ENCODE results near the gene MEF2A.
"Not testable (repeated sequence)": the region's sequence is repeated elsewhere in the genome, so short reads cannot be mapped to it uniquely, and the experiment has no call there.

Gene MEF2A

GRCh38 chr15:99565299-99566156 is at the start of gene MEF2A:
Gene MEF2A, plus strand, starts transcription at chr15:99565984. Its CDS starts 67,136 bp downstream, at chr15:99633120.
- peak; percentile 87 for DNase-seq

- DNase-seq: no peak
These were observed 47.6 kb upstream of the MEF2A start for GRCh38 chr15:99518191-99518590.

GRCh38 chr15:99519366-99519765 is 46.4 kb upstream of the MEF2A start:
- DNase-seq: not testable (repeated sequence)

GRCh38 chr15:99522288-99522687 is 43.5 kb upstream of the MEF2A start:
- no peak for DNase-seq

- no peak for DNase-seq
These were observed 39.6 kb upstream of the MEF2A start for GRCh38 chr15:99526176-99526575.

GRCh38 chr15:99526671-99527070 is 39.1 kb upstream of the MEF2A start:
- DNase-seq: no peak

GRCh38 chr15:99536422-99537040 is 29.3 kb upstream of the MEF2A start:
- DNase-seq: no peak

- no peak for DNase-seq
These were observed 28.4 kb upstream of the MEF2A start for GRCh38 chr15:99537344-99537743.

- no peak for DNase-seq
These were observed 27.5 kb upstream of the MEF2A start for GRCh38 chr15:99538261-99538660.

GRCh38 chr15:99542828-99543227 is 23.0 kb upstream of the MEF2A start:
- no peak for DNase-seq

- DNase-seq: no peak
These were observed 20.2 kb upstream of the MEF2A start for GRCh38 chr15:99545605-99546004.

- no peak for DNase-seq
These were observed 19.2 kb upstream of the MEF2A start for GRCh38 chr15:99546441-99547100.

GRCh38 chr15:99547517-99547916 is 18.3 kb upstream of the MEF2A start:
- no peak for DNase-seq

- no peak for DNase-seq
These were observed 15.7 kb upstream of the MEF2A start for GRCh38 chr15:99550077-99550476.

GRCh38 chr15:99552111-99552510 is 13.7 kb upstream of the MEF2A start:
- DNase-seq: no peak

GRCh38 chr15:99554880-99555488 is 10.8 kb upstream of the MEF2A start:
- DNase-seq: no peak

- peak; percentile 67 for DNase-seq
These were observed 9.8 kb upstream of the MEF2A start for GRCh38 chr15:99556011-99556410.

- DNase-seq: no peak
These were observed 9.2 kb upstream of the MEF2A start for GRCh38 chr15:99556578-99556977.

- no peak for DNase-seq
These were observed 7.7 kb upstream of the MEF2A start for GRCh38 chr15:99558084-99558483.

- no peak for DNase-seq
These were observed 7.2 kb upstream of the MEF2A start for GRCh38 chr15:99558571-99558970.

GRCh38 chr15:99561476-99562230 is 4.1 kb upstream of the MEF2A start:
- DNase-seq: no peak

GRCh38 chr15:99562238-99562637 is 3.5 kb upstream of the MEF2A start:
- DNase-seq: no peak
